Smooth muscle cell (in vitro differentiated cells): ENCODE measurements around the gene LATS1. TPM values are rescaled to one million over a fixed set of nuclear protein-coding genes. Genes with fewer than 3 reads are reported as not detected.

ENCODE experiments used
- DNase-seq: peaks from one replicate; lab custom pipeline; 2025; ENCODE audit not compliant: unreplicated experiment; lab: John Stamatoyannopoulos, UW
- H2AFZ ChIP-seq: fragments of 200-600 bp; sonication (generic); 2 replicates; pipeline ENCODE4 v1.6.0; 2016; ENCODE audit warnings: antibody characterized with exemption, low read depth, mild to moderate bottlenecking
- H3F3A ChIP-seq: fragments of 200-600 bp; sonication (generic); 2 replicates; pipeline ENCODE4 v1.6.0; 2017; ENCODE audit warnings: antibody characterized with exemption, low read depth
- H3K27ac ChIP-seq: fragments of 200-600 bp; sonication (generic); 2 replicates; pipeline ENCODE4 v1.5.1; 2016; ENCODE audit warnings: low read depth, mild to moderate bottlenecking
- H3K27me3 ChIP-seq: fragments of 200-600 bp; sonication (generic); 2 replicates; pipeline ENCODE4 v1.6.1; 2016; ENCODE audit warnings: low read depth, mild to moderate bottlenecking
- H3K36me3 ChIP-seq: fragments of 200-600 bp; sonication (generic); 2 replicates; pipeline ENCODE4 v1.5.1; 2016; ENCODE audit warnings: low read depth
- H3K4me1 ChIP-seq: fragments of 200-600 bp; sonication (generic); 2 replicates; pipeline ENCODE4 v1.5.1; 2016; ENCODE audit warnings: low read depth
- H3K4me2 ChIP-seq: fragments of 200-600 bp; sonication (generic); 2 replicates; pipeline ENCODE4 v1.6.0; 2016; ENCODE audit warnings: mild to moderate bottlenecking
- H3K4me3 ChIP-seq: fragments of 200-600 bp; sonication (generic); 2 replicates; pipeline ENCODE4 v1.5.1; 2016; ENCODE audit warnings: mild to moderate bottlenecking
- H3K79me2 ChIP-seq: fragments of 200-600 bp; sonication (generic); 2 replicates; pipeline ENCODE4 v1.6.0; 2016; ENCODE audit warnings: low read depth, mild to moderate bottlenecking
- H3K9ac ChIP-seq: fragments of 200-600 bp; sonication (generic); 2 replicates; pipeline ENCODE4 v1.6.0; 2016; ENCODE audit warnings: low read depth
- H3K9me3 ChIP-seq: fragments of 200-600 bp; sonication (generic); replicated peaks from 2 replicates; pipeline ENCODE4 v1.5.1; 2016; ENCODE audit warnings: low read depth
- H4K20me1 ChIP-seq: fragments of 200-600 bp; sonication (generic); 2 replicates; pipeline ENCODE4 v1.6.0; 2016; ENCODE audit warnings: low read depth
- WGBS: methylation state at CpG from one replicate; pipeline ENCODE4 v1.1.7; 2016; ENCODE audit warnings: low lambda C conversion rate; 5-methylcytosine and 5-hydroxymethylcytosine counted together
- polyA plus RNA-seq: library from polyadenylated mRNA; unstranded; fragments of >200 nt; fragmentation: Nextera tagmentation; extraction: Ambion mirVana; gene quantifications from 2 replicates; pipeline ENCODE4 v1.2.1, GENCODE V29; 2016
- total RNA-seq: library from RNA; depleted of rRNA; stranded (reverse); fragments of >200 nt; gene quantifications from 2 replicates; pipeline ENCODE4 v1.2.3, GENCODE V29; 2014
- TF ChIP-seq, protein P1 (sequence below): fragments of 200-600 bp; sonication (generic); IDR thresholded peaks from 2 replicates; pipeline ENCODE4 v1.5.1; 2017; ENCODE audit warnings: borderline replicate concordance, mild to moderate bottlenecking, antibody characterized with exemption; ENCODE audit not compliant: insufficient read depth, poor library complexity, severe bottlenecking

The LATS1 gene
- total and polyA plus RNA-seq, 2 experiments from 2014 or later: 8.5 to 32.0 TPM

DNA sequence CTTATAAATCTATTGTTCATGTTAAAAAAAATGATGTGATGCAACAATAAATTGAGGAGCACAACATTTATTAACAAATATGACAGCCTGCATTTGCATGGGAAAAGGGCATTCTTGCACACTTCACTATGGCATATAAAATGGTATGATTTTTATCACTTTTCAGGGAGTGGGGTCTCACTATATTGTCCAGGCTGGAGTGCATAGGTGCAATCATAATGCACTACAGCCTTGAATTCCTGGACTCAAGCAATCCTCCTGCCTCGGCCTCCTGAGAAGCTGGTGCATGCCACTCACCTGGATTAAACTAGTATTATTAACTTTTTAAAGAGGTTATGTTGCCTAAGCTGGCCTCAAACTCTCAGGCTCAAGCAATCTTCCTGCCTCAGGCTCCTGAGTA is 17.0 kb upstream of the LATS1 start:
- Histone ChIP-seq H3K27me3 (no peaks in the 10 kb centered on the region), H3F3A (peaks cover 1% of the 10 kb centered on the region), H3K36me3 (peaks cover 13% of the 10 kb centered on the region), H4K20me1 (no peaks in the 10 kb centered on the region), H3K9me3 (no peaks in the 10 kb centered on the region), H3K4me3 (no peak overlapping the region), H3K27ac (no peak overlapping the region), H3K79me2 (no peaks in the 10 kb centered on the region), H3K9ac (no peak overlapping the region), H3K4me2 (no peak overlapping the region), H2AFZ (no peak overlapping the region), H3K4me1 (no peaks in the 10 kb centered on the region)
- 100% methylated on average over 1 of the region's 1 CpG for WGBS
- TF ChIP-seq, protein P1, sequence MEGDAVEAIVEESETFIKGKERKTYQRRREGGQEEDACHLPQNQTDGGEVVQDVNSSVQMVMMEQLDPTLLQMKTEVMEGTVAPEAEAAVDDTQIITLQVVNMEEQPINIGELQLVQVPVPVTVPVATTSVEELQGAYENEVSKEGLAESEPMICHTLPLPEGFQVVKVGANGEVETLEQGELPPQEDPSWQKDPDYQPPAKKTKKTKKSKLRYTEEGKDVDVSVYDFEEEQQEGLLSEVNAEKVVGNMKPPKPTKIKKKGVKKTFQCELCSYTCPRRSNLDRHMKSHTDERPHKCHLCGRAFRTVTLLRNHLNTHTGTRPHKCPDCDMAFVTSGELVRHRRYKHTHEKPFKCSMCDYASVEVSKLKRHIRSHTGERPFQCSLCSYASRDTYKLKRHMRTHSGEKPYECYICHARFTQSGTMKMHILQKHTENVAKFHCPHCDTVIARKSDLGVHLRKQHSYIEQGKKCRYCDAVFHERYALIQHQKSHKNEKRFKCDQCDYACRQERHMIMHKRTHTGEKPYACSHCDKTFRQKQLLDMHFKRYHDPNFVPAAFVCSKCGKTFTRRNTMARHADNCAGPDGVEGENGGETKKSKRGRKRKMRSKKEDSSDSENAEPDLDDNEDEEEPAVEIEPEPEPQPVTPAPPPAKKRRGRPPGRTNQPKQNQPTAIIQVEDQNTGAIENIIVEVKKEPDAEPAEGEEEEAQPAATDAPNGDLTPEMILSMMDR: no peak
- DNase-seq: no peak

GRCh38 chr6:149733089-149733720 is 15.3 kb upstream of the LATS1 start:
- Histone ChIP-seq H3K9me3 (no peaks in the 10 kb centered on the region), H3K79me2 (no peaks in the 10 kb centered on the region), H3K9ac (no peak overlapping the region), H3K4me2 (no peak overlapping the region), H3K4me1 (no peaks in the 10 kb centered on the region), H3K4me3 (no peak overlapping the region), H2AFZ (no peak overlapping the region), H4K20me1 (no peaks in the 10 kb centered on the region), H3K27ac (no peak overlapping the region), H3K27me3 (no peaks in the 10 kb centered on the region), H3K36me3 (peaks cover 13% of the 10 kb centered on the region), H3F3A (peaks cover 15% of the 10 kb centered on the region)
- 98% methylated on average over 2 of the region's 2 CpGs for WGBS
- TF ChIP-seq, protein P1: no peak
- no peak for DNase-seq

DNA sequence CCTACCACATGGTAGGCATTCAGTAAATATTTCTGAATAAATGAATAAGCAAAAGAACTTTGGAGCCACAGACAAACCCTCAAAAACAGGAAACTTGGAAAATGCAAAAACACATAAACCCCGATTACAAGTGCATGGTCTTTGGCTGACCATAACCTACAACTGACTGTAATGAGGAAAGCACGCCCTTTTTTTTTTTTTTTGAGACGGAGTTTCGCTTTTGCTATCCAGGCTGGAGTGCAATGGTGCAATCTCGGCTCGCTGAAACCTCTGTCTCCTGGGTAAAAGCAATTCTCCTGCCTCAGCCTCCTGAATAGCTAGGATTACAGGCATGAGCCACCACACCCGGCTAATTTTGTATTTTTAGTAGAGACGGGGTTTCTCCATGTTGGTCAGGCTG is 11.9 kb upstream of the LATS1 start:
- H3F3A ChIP-seq: peaks cover 15% of the 10 kb centered on the region
- 97% methylated on average over 8 of the region's 8 CpGs for WGBS
- no peak overlapping the region for H3K9ac ChIP-seq
- peaks cover 8% of the 10 kb centered on the region for H3K36me3 ChIP-seq
- no peak overlapping the region for H3K27ac ChIP-seq
- no peak for DNase-seq
- TF ChIP-seq, protein P1: no peak
- H4K20me1 ChIP-seq: no peaks in the 10 kb centered on the region
- no peaks in the 10 kb centered on the region for H3K9me3 ChIP-seq
- no peaks in the 10 kb centered on the region for H3K4me1 ChIP-seq
- H3K79me2 ChIP-seq: no peaks in the 10 kb centered on the region
- no peak overlapping the region for H2AFZ ChIP-seq
- H3K4me2 ChIP-seq: no peak overlapping the region
- no peak overlapping the region for H3K4me3 ChIP-seq
- H3K27me3 ChIP-seq: no peaks in the 10 kb centered on the region

GRCh38 chr6:149728499-149729234 is 10.8 kb upstream of the LATS1 start:
- no peak overlapping the region for H3K9ac ChIP-seq
- no peaks in the 10 kb centered on the region for H3K27me3 ChIP-seq
- H3K79me2 ChIP-seq: no peaks in the 10 kb centered on the region
- H3K27ac ChIP-seq: no peak overlapping the region
- no peaks in the 10 kb centered on the region for H3K9me3 ChIP-seq
- no peak for DNase-seq
- H4K20me1 ChIP-seq: no peaks in the 10 kb centered on the region
- no peaks in the 10 kb centered on the region for H3K4me1 ChIP-seq
- H3K36me3 ChIP-seq: peaks cover 6% of the 10 kb centered on the region
- H3K4me2 ChIP-seq: no peak overlapping the region
- H3K4me3 ChIP-seq: no peak overlapping the region
- H3F3A ChIP-seq: peaks cover 15% of the 10 kb centered on the region
- H2AFZ ChIP-seq: no peak overlapping the region
- TF ChIP-seq, protein P1: no peak
- WGBS: 62% methylated on average over 5 of the region's 5 CpGs
